Endodermal cell (in vitro differentiated cells): ENCODE results near the gene LRCH1. TPM values are rescaled to one million over a fixed set of nuclear protein-coding genes. Genes with fewer than 3 reads are reported as not detected.

Experiments
- DNase-seq: peaks from one replicate; pipeline ENCODE4 v3.0.0-alpha.2; 2017
- H3K27ac ChIP-seq: 2 replicates; pipeline ENCODE4 v1.5.1; 2013; ENCODE audit warnings: mild to moderate bottlenecking, low read depth, low read length, moderate library complexity
- H3K27me3 ChIP-seq: 2 replicates; pipeline ENCODE4 v1.6.1; 2013; ENCODE audit warnings: mild to moderate bottlenecking, low read length, moderate library complexity; ENCODE audit not compliant: insufficient read depth, control insufficient read depth, poor library complexity, severe bottlenecking
- H3K36me3 ChIP-seq: 2 replicates; pipeline ENCODE4 v1.7.0; 2013; ENCODE audit warnings: mild to moderate bottlenecking, low read length, moderate library complexity; ENCODE audit not compliant: control insufficient read depth, insufficient read depth
- H3K4me1 ChIP-seq: one replicate; pipeline ENCODE4 v1.7.0; 2013; ENCODE audit warnings: low read length; ENCODE audit not compliant: control insufficient read depth, insufficient read depth
- H3K4me3 ChIP-seq: 2 replicates; pipeline ENCODE4 v1.5.1; 2013; ENCODE audit warnings: mild to moderate bottlenecking, low read length, moderate library complexity
- H3K9ac ChIP-seq: 2 replicates; pipeline ENCODE4 v1.6.1; 2013; ENCODE audit warnings: mild to moderate bottlenecking, low read length, moderate library complexity; ENCODE audit not compliant: poor library complexity, severe bottlenecking; ENCODE audit errors: extremely low read depth
- H3K9me3 ChIP-seq: 2 replicates; pipeline ENCODE4 v1.6.1; 2013; ENCODE audit warnings: mild to moderate bottlenecking, low read length, moderate library complexity; ENCODE audit not compliant: control insufficient read depth
- H3K27ac Mint-ChIP-seq: 2 replicates; pipeline ENCODE4 v1.8.0; 2020; ENCODE audit warnings: mixed read lengths
- H3K27me3 Mint-ChIP-seq: 2 replicates; pipeline ENCODE4 v1.8.0; 2021; ENCODE audit warnings: mild to moderate bottlenecking, mixed read lengths; ENCODE audit not compliant: insufficient read depth
- H3K36me3 Mint-ChIP-seq: 2 replicates; pipeline ENCODE4 v1.8.0; 2020; ENCODE audit warnings: low read depth, mixed read lengths
- H3K4me1 Mint-ChIP-seq: 2 replicates; pipeline ENCODE4 v1.8.0; 2020; ENCODE audit warnings: mixed read lengths
- H3K4me3 Mint-ChIP-seq: 2 replicates; pipeline ENCODE4 v1.8.0; 2020; ENCODE audit warnings: mild to moderate bottlenecking, moderate library complexity, mixed read lengths
- H3K9me3 Mint-ChIP-seq: 2 replicates; pipeline ENCODE4 v1.8.0; 2020; ENCODE audit warnings: mild to moderate bottlenecking, mixed read lengths
- CTCF ChIP-seq: fragments of 200-600 bp; sonication (generic); conservative IDR thresholded peaks from 2 replicates; pipeline ENCODE4 v1.5.0; 2021; ENCODE audit warnings: antibody characterized with exemption, mild to moderate bottlenecking
- WGBS, 2 experiments: methylation state at CpG; one replicate each; pipeline versions ENCODE4 v1.1.5 to v1.1.7; 2013; ENCODE audit warnings: missing lambda C conversion rate in 2 of 2, mixed read lengths in 1 of 2; ENCODE audit not compliant: insufficient coverage in 1 of 2, insufficient read length in 1 of 2; 5-methylcytosine and 5-hydroxymethylcytosine counted together
- total RNA-seq, 2 donors: library from RNA; stranded (reverse); fragmentation: NEBNext Ultra II Directional in 1 of 2; extraction: Animal tissue kit (Norgen Biotek cat#: 25700) in 1 of 2; gene quantifications; 2 replicates in 1 of 2; 3 replicates in 1 of 2; pipeline ENCODE4 v1.2.1, GENCODE V29; 2021

LRCH1 gene
- total RNA-seq, 2 donors from 2014 or later = 8.1 to 11.8 TPM

- DNase-seq = no peak
- Mint-ChIP-seq H3K9me3 (no peaks in the 10 kb centered on the region), H3K36me3 (no peaks in the 10 kb centered on the region), H3K27me3 (peaks cover 30% of the 10 kb centered on the region), H3K4me1 (peaks cover 22% of the 10 kb centered on the region), H3K4me3 (peak overlapping the region; percentile 83), H3K27ac (no peak overlapping the region)
- no peak overlapping the region for H3K9ac ChIP-seq
- H3K4me1 ChIP-seq = peaks cover 4% of the 10 kb centered on the region
- peaks cover 21% of the 10 kb centered on the region for H3K27me3 ChIP-seq
- H3K9me3 ChIP-seq = no peaks in the 10 kb centered on the region
- no peak for TF ChIP-seq CTCF
- H3K36me3 ChIP-seq = no peaks in the 10 kb centered on the region
- no peak overlapping the region for H3K27ac ChIP-seq
- H3K4me3 ChIP-seq = peak overlapping the region; percentile 94
- 94 to 100% methylated on average over 1 to 2 of the region's 2 CpGs for WGBS, 2 experiments
These were observed 2.0 kb downstream of the LRCH1 start for GRCh38 chr13:46554951-46555350.

GRCh38 chr13:46555722-46556417 is 2.9 kb downstream of the LRCH1 start:
- Mint-ChIP-seq H3K36me3 (no peaks in the 10 kb centered on the region), H3K9me3 (no peaks in the 10 kb centered on the region), H3K27me3 (peaks cover 30% of the 10 kb centered on the region), H3K4me1 (peaks cover 22% of the 10 kb centered on the region), H3K4me3 (no peak overlapping the region), H3K27ac (no peak overlapping the region)
- peaks cover 4% of the 10 kb centered on the region for H3K4me1 ChIP-seq
- no peak for DNase-seq
- 89 to 95% methylated on average over 4 of the region's 4 CpGs for WGBS, 2 experiments
- H3K27ac ChIP-seq = no peak overlapping the region
- H3K27me3 ChIP-seq = peaks cover 21% of the 10 kb centered on the region
- H3K9ac ChIP-seq = no peak overlapping the region
- TF ChIP-seq CTCF = no peak
- no peaks in the 10 kb centered on the region for H3K36me3 ChIP-seq
- no peak overlapping the region for H3K4me3 ChIP-seq
- H3K9me3 ChIP-seq = no peaks in the 10 kb centered on the region

- WGBS, 2 experiments = 95 to 100% methylated on average over 3 to 6 of the region's 6 CpGs
- Histone ChIP-seq H3K9me3 (no peaks in the 10 kb centered on the region), H3K9ac (no peak overlapping the region)
These were observed 3.4 kb downstream of the LRCH1 start for GRCh38 chr13:46556418-46556779.

More at GRCh38 chr13:46556418-46556779, 3.4 kb downstream of the LRCH1 start:
- peaks cover 22% of the 10 kb centered on the region for H3K4me1 Mint-ChIP-seq
- H3K4me3 Mint-ChIP-seq = no peak overlapping the region
- Histone ChIP-seq H3K4me3 (no peak overlapping the region), H3K27ac (no peak overlapping the region), H3K27me3 (peaks cover 21% of the 10 kb centered on the region), H3K36me3 (no peaks in the 10 kb centered on the region), H3K4me1 (peaks cover 4% of the 10 kb centered on the region)
- DNase-seq = no peak
- H3K9me3 Mint-ChIP-seq = no peaks in the 10 kb centered on the region
- H3K27me3 Mint-ChIP-seq = peaks cover 28% of the 10 kb centered on the region
- no peak overlapping the region for H3K27ac Mint-ChIP-seq
- H3K36me3 Mint-ChIP-seq = no peaks in the 10 kb centered on the region
- TF ChIP-seq CTCF = no peak
